CD4-positive, alpha-beta T cell treated with Interleukin-4 for 1 hour (primary cell): ENCODE measurements around the gene CALD1.

Experiments
- DNase-seq, 2 donors: peaks; one replicate each; pipeline ENCODE4 v3.0.0-alpha.2; 2020 to 2022

Gene CALD1

DNA sequence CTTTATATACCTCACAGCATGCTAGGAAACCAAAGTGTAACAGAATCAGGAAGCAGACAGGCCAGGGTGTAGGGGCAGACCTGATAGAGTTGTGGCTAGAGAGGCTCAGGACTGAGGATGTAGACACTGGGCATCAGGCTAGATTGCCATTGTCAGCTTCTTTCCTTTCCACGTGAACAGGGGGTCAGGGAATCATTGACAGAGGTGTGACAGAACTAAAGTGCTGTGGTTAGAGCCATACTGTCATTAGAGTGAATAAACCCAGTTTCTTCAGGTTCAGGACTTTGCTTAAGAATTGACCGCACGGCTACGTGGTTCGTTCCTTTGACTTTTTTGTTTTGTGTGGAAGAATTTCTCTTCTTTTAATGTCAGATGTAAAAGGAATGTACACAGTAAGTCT, 90.7 kb downstream of the CALD1 start:
- no peak for DNase-seq

DNA sequence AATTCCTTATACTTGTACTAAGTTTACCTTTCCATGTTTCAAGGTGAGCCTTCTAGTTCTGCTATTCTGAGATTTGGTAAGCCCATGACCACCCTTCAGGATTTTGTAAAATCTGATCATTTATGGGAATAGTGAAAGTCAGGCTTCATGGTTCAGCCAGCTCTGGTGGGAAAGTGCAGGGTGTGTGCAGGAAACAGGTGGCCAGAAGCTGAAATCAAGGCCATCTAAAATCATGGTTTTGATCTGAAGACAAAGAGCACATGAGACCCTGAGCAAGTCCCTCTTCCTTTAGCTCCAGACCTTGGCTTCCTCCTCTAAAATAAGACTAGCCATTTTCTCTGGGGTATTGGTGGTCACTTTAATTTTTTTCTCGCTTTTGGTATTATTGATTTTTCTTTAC, 91.3 kb downstream of the CALD1 start:
- no peak for DNase-seq

DNA sequence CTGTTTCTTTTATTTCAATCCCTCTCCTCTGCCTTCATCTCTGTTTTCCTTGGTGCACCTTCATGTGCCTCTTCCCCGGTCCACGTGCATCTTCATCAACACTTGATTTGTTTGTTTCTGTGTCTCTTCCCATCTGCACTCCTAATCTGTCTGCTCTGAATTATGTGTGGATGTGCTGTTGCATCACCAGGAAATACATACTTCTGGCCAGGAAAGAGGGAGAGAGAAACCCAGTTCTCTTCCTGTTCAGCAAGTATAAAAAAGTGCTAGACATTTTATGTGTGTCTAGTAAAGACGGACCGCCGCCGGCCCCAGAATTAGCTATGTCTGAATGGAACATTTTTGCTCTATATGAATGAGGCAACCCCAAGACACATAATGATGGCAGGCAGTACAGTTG, 93.8 kb downstream of the CALD1 start:
- no peak for DNase-seq

DNA sequence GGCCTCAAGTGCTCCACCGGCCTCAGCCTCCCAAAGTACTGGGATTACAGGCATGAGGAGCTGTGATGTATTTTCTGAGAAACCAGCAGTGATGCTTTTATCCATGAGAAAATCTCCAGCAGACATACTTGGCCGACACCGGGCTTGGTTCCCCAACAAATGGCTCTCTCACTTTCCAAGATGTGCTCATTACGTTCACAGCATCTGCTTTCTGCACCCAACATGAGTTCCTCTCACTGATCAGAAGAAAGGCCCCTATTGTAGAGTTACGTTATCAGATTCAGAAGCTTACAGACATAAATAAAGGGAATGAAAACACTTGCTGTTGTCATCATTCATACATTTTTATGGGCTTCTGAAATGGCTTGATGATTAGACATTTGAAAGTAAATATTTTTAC, 95.0 kb downstream of the CALD1 start:
- no peak for DNase-seq

DNA sequence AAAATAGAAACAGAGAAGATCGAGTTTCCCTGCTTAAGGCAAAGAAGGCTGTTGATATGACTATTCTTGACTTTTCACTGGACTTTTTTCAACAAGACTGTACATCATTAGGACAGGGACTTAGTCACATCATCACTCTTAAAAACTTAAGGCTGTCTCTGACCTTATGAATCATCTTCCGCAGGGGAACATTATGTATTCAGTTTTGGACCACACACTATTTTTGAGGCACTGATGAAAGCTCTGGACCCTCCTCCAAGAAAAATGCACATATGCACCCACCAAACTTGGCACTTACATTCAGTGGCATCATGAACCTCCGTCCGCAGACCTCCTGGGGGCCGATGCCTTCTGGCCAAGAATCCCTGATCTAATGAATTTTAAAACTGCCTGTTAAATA, 96.4 kb downstream of the CALD1 start:
- no peak for DNase-seq

DNA sequence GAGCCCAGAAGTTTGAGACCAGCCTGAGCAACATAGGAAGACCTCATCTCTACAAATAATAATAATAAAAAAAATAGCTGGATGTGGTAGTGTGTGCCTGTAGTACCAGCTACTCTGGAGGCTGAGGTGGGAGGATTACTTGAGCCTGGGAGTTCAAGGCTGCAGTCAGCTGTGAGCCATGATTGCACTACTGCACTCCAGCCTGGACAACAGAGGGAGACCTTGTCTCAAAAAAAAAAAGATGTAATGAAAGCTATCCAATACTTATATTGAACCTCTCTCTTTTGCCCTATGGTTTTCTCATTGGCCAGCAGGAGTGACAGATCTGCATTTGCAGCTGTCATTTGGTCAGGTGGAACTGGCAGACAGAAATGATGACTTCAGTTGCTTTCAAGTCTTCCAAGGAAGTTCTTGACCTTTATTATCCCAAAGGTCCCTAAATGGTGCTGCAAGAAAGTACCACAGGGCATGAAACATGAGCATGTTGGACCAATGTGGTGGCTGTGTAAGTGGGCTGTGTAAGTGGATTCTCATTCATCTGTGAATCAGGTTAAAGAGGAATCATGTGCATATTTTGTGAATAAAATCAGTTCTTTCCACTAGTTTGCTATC, 99.4 kb downstream of the CALD1 start:
- no peak for DNase-seq

DNA sequence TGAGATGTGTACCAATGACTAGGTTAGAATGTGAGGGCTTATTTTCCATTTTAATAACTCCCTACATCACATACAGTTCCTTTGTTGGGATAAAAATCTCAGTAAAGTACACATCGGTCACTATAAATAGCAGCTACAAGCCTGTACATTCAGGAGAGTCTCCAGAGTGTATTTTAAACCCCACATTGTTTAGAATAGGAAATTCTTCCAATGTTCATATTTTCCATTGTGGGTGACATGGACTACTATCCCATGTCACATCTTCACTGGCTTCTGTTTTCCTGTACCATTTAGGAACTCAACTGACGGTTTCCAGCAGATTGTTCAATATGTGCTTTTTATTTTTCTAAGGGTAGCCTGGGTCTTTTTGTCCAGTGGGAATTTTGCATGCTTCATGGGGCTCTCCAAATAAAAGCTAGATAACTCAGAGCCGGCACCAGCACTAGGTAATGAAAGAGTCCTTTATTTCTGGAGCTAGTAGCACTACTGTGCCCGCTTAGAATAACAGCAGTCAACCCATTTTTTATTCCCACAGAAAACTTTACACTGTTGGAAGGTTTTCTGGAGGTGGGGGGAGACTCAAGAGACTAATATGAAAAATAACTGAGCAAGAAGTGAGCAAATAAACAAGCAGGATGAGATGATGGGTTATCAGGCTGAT, 100.5 kb downstream of the CALD1 start:
- DNase-seq: no peak

DNA sequence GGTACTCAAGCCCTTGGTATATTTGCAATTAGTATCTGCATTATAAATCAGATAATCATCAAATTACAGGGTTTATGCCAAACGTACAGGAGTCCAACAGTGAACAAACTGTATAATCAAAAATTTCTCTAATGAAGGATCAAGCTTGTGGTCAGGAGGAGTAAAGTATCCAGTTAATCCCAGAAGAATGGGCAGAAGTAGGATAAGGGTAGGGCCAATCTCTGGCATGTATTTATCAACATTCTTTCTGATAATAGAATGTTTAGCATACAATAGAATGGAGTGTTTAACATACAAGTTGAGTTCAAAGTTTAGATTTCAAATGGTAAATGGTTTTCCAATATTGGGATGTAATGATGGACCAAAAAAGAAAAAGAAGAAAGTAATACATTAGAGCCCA, 103.0 kb downstream of the CALD1 start:
- DNase-seq: no peak

DNA sequence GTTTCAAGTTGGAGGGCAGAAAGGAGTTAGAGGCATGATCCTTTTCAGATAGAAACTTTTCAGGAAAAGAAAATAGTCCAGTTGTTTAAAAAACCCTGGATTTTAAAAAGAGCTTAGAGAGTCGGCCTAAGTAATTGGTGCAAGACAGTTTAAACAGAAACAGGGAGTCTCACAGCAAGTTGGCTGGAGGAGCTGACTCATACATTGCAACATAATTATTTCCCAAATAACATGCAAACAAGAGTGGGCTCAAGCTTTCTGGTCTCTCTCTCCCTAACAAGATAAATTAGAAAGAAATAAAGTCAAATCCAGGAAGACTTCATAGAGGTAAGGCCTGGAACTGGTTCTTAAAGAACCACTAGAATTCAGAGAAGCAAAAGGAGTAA, 106.5 kb downstream of the CALD1 start:
- DNase-seq: no peak

DNA sequence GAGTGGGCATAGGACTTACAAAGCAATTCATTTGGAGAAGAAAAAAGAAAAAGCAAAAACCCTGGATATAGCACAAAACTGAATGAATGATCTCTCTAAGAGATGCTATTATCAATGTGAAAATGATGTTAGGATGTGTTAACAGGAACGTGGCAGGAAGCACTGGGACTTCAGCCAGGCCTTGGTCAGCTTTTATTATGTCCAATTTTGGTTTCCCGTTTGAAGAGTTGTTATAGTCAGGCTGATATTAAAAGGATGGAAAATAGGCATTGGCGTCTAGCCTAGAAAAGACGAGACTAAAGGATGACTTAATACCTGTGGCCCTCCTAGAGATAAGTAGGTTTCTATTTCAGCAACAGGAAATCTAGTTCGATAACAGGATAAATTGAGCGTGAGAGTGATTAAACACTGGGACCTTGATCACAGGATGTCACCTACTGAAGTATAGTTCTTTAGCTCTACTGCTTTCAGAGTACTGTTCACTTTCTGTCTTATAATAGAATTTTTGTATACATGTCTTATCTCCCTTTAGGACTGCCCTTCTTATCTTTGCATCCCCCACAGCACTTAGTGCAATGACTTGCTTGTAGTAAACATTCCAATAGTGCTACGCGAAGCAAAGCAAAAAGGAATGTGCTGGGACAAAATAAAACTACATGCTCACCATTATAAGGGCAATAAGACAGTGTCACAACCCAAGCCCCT, 107.1 kb downstream of the CALD1 start:
- DNase-seq: no peak

DNA sequence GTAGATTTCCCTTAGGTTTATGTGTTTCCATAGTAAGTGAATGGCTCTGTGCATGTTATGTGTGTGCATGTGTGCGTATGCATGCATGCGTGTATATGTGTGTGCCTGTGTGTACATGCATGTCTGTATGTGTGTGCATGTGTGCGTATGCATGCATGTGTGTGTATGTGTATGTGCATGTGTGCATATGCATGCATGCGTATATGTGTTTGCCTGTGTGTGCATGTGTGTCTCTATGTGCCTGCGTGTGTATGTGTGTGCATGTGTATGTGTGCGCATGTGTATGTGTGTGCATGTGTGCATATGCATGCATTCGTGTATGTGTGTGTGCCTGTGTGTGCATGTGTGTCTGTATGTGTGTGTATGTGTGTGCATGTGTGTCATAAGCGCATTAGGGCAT, 108.1 kb downstream of the CALD1 start:
- DNase-seq: no peak

DNA sequence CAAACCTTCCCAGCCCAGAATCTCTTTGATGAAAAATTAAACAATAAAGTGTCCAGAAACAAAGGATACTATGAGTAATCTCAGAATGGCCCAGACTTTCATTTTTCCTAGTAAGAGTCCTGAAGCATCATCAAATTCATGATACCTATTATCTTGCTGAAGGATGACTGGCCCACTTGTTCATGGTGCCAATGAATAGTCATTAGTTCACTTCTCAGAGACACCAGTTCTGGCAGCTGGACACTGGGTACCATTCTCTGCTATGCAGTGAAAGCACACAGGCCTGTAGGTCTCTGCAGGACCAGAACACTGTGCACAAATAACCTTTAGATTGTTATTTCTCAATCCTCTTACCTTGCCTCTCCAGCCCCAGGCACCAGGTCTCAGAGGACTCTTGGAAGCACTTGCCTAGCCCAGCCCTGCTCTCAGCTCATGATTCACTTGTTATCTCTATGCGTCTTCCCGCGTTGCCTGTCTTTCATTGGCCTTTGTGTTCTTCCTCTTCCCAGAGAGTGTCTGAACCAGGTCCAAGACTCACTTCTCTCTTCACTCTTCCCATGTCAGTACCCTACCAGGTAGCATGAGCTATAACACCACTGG, 108.8 kb downstream of the CALD1 start:
- no peak for DNase-seq

DNA sequence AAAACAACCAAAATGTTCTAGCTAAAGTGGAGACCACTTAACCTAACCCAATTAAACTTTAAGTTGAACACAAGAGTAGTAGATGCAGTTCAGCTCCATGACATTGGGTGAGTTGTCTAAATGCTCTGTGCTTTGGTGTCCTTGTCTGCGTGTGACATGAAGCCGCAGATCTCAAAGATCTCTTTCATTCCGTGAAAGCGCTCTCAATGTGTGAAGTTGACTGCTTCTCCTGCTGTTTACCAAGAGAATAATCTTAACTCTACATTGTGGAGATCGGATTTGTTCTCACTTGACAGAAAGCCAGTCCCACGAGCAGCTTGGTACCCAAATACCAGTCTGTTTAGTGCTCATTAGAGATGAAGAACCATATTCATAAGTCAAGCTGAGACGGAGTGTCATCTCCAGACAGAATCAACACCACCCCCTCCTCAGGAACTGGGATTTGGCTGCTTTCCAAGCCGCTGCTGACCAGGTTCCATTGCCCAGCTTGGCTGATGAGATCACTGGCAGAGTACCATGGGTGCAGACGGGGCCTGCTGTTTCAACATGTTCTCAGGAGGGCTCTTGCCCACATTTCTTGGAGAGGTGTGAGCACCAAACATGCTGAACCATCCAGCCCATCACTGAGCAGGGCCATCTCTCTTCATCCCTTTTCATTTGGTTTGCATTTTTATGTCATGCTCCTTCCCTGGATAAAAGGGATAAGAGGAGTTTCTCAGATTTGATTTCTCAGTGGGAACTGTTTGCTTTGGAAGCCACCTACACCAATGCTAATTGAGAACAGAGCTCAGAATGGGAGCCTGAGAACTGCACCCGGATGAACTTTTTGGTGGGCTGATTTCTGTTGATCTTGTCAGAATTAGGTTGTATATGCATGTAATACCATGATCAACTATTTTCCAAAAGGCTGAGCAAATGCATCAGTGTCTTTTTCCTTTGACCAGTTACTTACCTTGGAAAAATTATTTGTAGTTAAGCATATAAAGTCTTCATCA, 111.1 kb downstream of the CALD1 start:
- no peak for DNase-seq

DNA sequence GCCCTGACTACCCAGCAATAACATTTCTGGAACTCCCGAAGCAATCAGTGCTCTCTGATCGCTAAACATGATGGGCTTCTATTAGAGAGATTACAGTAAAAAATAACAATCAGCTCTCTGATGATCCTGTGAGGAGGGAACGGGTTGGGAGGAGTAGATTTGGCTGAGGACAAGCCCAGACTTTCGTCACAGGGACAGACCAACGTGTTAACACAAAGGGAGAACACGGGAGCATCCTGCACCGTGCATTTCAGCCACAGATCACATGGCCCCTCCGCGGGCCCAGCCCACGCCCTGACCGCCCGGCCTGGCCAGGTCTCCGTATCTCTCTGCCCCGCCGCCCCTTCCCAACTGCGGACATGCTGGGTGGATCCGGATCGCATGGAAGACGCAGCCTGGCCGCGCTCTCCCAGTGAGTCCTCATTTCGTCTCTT, 111.8 kb downstream of the CALD1 start:
- DNase-seq: no peak

DNA sequence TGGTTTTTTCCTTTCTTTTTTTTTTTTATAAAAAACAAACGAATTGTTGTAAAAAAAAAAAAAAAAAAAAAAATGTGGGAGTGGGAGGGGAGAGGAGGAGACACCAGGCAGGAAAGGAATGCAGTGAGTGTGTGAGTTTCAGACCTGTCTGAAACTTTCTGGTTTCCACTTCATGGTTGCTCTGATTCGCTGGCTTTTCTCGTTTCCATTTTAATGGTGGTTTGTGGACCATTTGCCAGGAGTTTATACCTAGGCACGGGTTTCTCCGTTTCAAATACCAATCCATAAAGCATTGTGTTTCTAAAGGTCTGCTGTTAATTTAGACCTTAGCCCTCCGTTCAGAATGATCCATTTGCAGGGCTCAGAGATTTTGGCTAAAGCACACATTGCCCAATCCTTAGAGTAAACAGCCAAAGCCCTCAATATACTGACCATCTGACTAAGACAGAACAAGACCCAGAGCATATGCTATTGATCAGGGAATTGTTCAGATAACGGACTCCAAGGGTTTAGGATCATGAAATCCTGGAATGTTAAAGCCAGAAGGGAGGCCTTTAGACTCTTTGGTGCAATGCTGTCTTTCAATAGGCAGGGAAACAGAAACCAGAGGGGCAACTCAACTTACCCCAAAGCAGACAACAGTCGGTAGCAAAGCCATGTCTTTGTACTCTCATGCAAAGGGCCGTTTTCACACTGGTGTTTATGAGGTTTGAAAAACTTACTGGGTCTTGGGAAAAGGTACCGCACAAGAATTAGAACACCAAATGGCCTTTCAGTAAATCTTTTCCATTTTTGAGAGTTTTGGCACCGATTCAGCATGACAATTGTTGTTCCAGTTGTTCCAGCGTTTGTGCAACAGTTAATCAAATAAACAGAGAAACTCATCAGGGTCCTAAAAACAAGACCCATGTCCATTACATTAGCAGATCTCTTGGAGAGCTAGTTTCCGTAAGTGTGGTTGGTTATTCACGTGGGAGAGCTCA, 112.6 kb downstream of the CALD1 start:
- no peak for DNase-seq

DNA sequence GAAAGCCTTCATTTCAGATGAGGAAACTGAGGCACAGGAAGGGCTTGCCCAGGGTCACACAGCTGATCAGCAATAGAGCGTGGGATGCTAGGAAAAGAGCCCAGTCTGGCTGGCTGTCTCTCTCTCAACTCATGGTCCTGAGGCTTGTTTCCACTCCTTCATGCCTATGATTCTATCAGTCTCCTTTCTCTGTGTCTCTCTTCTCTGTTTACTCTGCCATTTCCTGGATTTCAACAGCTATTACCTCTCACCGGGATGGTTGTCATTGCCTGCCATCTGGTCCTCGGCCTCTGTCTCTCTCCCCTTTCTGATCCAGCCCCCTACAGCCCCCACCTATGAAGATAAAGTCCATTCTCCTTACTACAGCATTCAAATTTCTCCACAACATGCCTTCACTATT, 113.5 kb downstream of the CALD1 start:
- no peak for DNase-seq

DNA sequence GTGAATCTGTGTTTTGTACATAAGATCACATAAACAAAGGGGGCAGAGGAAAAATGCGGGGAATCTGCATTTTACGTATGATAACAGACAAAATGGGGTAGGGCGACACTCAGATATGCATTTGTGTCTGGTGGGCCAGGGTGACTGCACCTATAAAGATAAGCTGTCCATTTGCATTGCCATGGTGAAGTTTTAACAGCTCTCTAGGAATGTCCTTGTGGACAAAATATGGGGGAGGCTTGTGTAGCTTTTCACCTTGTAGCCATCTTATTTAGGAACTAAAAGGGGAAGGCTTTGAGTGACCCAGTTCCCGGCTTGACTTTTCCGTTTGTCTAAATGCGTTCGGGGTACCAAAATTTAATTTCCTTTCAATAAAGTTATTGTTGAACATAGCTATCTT, 114.5 kb downstream of the CALD1 start:
- DNase-seq: no peak

DNA sequence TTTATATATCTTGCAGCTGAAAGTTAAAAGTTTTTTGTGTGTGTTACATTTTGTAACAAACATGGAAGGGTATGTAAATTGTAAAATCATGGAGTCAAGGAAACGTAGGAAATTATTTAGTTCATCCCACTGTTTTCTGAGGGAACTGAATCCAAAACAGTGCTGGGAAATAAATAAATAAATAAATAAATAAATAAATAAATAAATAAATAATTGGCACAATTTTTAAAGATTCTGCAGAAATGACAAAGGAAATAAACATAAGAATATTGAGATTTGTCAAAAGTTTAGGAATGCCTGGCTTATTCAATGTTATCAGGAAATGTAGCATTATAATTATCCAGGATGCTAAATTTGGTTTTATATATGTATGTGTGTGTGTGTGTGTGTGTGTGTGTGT, 115.5 kb downstream of the CALD1 start:
- no peak for DNase-seq

DNA sequence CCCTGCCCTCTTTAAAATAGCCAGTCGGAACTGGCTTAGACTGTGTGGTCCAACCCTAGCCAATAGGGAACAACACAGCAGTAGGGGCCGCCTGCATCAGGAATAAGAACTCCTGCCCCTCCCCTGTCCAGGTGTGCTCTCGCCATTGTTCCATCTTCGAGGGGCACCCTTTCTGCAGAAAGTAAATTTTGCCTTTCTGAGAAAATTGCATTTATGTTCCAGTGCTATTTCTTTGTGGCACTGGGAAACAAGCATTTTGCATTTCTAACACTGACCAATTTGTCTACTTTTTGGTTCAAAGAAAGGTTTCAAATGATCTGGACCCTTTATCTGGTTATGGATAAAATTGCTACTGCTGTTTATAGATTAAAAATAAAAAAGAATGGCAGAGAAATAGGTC, 116.6 kb downstream of the CALD1 start:
- no peak for DNase-seq

DNA sequence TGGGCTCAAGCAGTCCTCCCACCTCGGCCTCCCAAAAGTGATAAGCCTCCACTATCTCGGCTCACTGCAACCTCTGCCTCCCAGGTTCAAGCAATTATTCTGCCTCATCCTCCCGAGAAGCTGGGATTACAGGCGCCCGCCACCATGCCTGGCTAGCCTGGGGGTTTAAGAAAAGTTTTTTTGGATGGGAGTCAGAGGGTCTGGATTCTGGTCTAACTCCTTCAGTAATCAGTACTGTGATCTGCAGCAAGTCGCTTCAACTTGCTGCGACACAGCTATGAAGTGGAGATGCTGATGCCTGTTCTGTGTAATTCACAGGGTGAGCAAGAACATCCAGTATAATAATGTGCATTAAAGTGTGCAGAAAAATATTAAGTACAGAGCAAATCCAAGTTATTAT, 118.5 kb downstream of the CALD1 start:
- DNase-seq: no peak

DNA sequence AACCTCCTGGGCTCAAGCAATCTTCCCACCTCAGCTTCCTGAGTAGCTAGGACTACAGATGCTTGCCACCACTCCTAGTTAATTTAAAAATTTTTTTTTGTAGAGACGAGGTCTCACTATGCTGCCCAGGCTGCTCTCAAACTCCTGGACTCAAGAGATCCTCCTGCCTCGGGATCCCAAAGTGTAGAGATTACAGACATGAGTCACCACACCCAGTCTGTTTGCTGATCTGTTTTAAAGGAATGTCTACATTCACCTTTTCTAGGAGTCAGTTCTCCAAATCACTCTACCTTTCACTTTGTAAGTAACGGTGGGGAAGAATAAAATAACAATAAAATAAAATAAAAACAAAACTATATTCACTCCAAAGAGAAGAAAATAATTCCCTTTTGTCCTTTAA, 120.3 kb downstream of the CALD1 start:
- no peak for DNase-seq
